ENCODE data around the gene KCTD2.

KCTD2 gene

DNA sequence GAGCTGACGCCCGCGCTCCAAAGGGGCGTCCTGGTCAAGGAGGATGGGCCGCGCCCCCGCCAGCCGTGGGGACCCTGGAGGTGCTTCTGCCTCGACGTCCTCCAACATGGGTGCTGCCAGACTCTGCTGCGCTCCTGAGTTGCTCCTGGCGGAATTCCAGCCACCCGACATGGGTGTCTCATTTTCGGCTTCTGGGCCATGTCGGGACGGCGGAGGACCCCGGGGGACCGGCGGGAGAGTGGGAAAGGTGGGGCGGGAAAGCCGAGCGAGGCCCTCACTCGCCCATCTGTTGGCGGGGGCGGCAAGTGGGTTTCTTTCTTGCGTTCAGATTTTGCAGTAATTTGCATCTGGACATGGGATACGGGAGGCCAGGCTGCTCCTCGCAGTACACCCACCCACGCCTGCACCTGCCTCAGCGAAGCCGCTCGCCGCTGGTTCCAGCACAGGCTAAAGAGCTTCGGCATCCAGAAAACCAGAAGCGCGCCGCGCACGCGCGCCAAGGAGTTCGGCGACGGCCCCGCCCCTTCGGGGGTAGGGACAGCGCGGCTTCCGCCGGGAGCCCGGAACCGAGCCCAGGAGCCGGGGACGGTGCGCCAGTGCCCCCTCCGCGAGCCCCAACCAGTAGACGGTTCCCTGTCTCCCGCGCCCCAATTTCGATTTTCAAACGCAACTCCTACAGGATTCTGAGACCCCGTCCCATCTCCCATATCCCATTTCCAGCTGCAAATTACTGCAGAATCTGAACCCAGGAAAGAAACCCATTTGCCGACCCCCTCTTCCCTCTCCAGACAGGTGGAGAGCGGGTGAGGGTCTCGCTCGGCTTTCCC, 62.6 kb downstream of the KCTD2 start, which contains the start of gene ARMC7:
Gene ARMC7, plus strand, starts transcription at position 563 of the 827 bp plus-strand sequence. CDS start 320 bp downstream, outside the sequence.
- H3K4me3 ChIP-seq (ENCODE audit: low read depth, low read length) = peak within 1 kb of the TSS; percentile 87
- TF ChIP-seq, protein P1, sequence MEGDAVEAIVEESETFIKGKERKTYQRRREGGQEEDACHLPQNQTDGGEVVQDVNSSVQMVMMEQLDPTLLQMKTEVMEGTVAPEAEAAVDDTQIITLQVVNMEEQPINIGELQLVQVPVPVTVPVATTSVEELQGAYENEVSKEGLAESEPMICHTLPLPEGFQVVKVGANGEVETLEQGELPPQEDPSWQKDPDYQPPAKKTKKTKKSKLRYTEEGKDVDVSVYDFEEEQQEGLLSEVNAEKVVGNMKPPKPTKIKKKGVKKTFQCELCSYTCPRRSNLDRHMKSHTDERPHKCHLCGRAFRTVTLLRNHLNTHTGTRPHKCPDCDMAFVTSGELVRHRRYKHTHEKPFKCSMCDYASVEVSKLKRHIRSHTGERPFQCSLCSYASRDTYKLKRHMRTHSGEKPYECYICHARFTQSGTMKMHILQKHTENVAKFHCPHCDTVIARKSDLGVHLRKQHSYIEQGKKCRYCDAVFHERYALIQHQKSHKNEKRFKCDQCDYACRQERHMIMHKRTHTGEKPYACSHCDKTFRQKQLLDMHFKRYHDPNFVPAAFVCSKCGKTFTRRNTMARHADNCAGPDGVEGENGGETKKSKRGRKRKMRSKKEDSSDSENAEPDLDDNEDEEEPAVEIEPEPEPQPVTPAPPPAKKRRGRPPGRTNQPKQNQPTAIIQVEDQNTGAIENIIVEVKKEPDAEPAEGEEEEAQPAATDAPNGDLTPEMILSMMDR (IDR thresholded peaks at IDR 0.05; ENCODE audit: low read depth, low read length) = no peak
- DNase-seq (ENCODE audit: low read depth, low spot score) = peak; percentile 80
- in situ Hi-C loops (cut with HindIII; ENCODE audit: low sequenced_read_pairs) = no loop called here

DNA sequence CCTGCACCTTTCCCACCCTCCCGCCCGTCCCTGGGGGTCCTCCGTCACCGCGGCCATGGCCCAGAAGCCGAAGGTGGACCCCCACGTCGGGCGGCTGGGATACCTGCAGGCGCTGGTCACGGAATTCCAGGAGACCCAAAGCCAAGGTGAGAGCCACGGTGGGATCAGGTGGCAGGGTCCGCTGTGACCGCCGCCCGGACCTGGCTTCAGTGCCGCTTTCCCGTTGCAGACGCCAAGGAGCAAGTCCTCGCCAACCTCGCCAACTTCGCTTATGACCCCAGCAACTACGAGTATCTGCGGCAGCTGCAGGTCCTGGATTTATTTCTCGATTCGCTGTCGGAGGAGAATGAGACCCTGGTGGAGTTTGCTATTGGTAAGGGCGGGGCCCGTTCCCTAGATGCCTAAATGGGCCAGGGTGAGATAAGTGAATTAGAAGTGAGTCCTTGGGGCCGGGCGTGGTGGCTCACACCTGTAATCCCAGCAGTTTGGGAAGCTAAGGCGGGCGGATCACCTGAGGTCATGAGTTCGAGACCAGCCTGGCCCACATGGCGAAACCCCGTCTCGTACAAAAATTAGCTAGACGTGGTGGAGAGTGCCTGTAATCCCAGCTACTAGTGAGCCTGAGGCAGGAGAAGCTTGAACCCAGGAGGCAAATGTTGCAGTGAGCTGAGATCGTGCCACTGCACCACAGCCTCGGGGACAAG, 63.4 kb downstream of the KCTD2 start:
- TF ChIP-seq, protein P1 (IDR thresholded peaks at IDR 0.05; ENCODE audit: low read depth, low read length) = no peak
- DNase-seq (ENCODE audit: low read depth, low spot score) = no peak
- in situ Hi-C loops (cut with HindIII; ENCODE audit: low sequenced_read_pairs) = no loop called here
- peak overlapping the region; percentile 87 for H3K4me3 ChIP-seq (ENCODE audit: low read depth, low read length)

GRCh38 chr17:75111777-75112335, 64.8 kb downstream of the KCTD2 start:
- no peak for DNase-seq (ENCODE audit: low read depth, low spot score)
- no peak overlapping the region for H3K4me3 ChIP-seq (ENCODE audit: low read depth, low read length)
- in situ Hi-C loops (cut with HindIII; ENCODE audit: low sequenced_read_pairs) = no loop called here
- TF ChIP-seq, protein P1 (IDR thresholded peaks at IDR 0.05; ENCODE audit: low read depth, low read length) = no peak

- H3K4me3 ChIP-seq (ENCODE audit: low read depth, low read length) = peak overlapping the region; percentile 41
- in situ Hi-C loops (cut with HindIII; ENCODE audit: low sequenced_read_pairs) = no loop called here
- peak; percentile 85 for DNase-seq (ENCODE audit: low read depth, low spot score)
- TF ChIP-seq, protein P1 (IDR thresholded peaks at IDR 0.05; ENCODE audit: low read depth, low read length) = peak; percentile 92
Observed at GRCh38 chr17:75113798-75114551, 67.0 kb downstream of the KCTD2 start.

DNA sequence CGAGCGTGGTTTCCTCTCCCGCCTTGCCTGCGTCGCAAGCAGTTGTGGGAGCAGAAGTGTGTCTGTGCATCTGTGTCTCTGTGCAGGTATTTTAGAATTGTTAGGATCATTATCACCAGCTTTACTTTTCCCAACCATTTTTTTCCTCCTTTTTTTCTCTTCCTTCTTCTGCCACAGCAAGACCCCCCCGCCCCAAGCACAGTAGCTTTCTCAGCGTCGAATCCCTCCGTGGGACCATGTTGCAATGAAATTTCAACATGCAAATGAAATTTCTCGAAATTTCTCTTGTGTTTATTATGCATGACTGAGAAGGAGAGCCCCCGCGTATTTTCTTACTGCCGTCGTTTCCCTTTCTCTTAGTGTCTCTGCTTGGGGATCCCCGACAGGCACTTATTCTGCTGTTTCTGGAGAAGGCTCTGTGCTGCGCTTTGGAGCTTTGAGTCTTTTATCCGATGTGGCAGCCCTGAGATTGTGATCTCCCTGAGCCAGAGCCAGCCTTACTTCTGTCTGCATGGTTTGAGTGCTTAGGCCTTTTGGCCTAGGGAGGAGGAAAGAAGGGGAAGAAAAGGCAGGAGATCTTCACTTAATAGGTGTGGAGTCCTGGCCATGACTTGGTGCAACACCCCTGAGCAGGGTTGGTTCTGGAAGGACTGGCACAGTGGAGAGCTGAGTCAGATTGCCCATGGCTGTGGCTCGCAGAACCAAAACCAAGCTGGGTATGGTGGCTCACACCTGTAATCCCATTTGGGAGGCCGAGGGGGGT, 67.7 kb downstream of the KCTD2 start:
- H3K4me3 ChIP-seq (ENCODE audit: low read depth, low read length) = peak overlapping the region; percentile 41
- no peak for DNase-seq (ENCODE audit: low read depth, low spot score)
- TF ChIP-seq, protein P1 (IDR thresholded peaks at IDR 0.05; ENCODE audit: low read depth, low read length) = no peak
- in situ Hi-C loops (cut with HindIII; ENCODE audit: low sequenced_read_pairs) = no loop called here

All from astrocyte of the spinal cord (primary cell).